HG03354 (cell line): ENCODE results near the gene SAE1.

Experiments used
- ATAC-seq: cut with Tn5 transposase; IDR thresholded peaks from one replicate; pipeline ENCODE4 v1.9.1; 2021; ENCODE audit warnings: mild to moderate bottlenecking; ENCODE audit not compliant: unreplicated experiment, poor library complexity, severe bottlenecking

SAE1 gene

DNA sequence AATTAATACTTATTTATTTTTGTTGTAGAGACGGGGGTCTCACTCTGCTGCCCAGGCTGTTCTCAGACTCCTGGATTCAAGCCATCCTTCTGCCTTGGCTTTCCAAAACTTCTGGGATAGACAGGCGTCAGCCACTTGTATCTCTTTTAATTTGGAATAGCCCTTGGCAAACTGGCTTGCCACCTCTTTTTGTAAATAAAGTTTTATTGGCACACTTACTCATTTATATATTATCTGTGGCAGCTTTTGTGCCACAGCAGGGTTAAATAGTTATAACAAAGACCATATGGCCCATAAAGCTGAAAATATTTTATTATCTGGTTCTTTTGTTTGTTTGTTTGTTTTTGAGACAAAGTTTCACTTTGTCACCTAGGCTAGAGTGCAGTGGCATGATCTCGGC, 69.9 kb downstream of the SAE1 start:
- no peak for ATAC-seq

DNA sequence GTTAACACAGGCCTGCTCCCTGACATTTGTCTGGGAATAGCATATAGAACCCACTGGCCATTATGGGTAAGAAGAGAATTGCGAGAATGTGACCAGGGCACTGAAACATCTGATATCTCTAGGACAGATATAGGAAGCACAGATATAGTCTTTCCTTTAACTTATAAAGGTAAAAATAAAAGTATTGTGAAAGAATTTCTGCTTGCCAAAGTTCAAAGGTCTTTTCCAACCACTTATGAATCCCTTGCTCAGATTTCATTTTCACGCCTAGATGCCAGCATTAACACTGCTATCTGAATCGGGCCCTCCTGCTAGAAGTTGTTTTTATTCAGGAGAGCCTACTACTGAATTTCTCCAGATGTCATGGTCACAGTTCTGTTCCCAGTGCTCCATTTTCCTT, 72.6 kb downstream of the SAE1 start:
- no peak for ATAC-seq

DNA sequence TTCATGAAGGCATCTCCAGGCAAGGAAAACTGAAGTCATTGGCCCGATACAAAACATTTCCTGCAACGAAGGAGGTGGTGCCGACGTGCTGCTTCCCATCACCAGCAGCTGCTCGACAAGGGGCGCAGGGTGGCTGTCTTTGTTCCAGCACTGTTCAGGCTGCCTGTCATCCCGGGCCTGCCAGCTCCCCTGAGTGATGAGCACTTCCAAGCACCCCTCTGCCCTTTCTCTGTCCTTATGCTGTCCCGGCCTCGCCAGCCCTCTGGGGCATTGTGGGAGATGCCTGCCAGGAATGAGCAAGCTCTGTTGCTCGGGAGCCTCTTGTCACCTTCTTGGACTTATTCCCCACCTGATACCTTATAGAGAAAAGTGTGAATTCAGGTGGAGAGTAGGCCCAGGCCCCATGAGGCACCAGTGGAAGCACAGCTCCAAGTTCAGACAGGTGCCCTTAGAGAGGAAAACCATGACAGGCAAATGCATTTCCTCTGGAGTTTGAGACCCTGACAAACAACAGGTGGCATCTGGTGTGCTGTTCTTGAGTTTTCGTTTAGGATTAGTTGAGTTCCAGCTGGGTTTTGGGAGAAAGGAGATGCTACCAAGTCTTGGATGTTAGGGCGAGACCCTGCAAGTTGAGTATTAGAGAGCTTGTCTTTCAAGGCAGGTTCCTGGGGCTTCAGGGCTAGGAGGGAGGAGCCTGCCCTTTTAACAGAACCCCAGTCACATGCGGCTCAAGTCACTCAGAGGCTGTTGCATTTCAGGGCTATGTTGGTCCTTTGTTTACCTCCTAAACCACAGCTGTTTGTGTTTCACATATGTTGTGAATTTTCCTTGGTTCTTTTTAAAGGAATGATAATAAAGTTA, 78.9 kb downstream of the SAE1 start:
- ATAC-seq = no peak

DNA sequence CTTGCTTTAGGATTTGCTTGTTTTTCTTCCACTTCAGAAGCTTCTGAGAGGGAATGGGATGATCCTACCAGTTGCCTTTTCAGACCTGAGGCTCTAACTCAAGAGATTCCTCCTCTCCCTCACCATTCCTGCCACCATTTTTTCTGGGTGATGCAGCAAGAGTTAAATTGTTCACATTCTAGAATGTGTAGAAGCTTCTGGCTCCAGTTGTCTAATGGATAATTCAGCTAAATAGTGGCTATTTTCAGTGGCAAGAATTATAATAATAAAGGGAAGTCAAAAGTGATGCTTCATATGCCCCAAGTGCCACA, 79.5 kb downstream of the SAE1 start:
- ATAC-seq = no peak

DNA sequence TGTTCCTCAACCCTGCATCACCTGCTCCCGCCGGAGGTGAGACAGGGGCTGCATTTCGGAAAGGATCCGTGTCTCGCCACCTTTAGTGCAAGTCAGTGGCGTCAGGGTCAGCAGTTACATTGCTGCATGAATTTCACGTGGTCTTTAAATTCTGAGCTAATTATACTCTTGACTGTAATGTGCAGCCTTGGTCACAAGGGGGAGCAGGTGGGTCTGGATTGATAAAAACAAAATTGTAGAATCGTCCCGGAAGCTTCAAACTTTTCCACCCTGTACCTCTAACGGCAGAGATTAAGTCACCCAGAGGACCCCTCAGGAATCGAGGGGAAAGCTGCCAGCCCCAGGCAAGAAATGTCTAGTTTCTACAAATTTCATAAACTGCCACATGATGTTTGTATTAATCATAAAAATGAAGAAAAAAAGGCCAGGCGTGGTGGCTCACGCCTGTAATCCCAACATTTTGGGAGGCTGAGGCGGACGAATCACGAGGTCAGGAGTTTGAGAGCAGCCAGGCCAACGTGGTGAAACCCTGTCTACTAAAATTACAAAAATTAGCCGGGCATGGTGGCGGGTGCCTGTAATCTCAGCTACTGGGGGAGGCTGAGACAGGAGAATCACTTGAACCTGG, 80.2 kb downstream of the SAE1 start:
- ATAC-seq = no peak

DNA sequence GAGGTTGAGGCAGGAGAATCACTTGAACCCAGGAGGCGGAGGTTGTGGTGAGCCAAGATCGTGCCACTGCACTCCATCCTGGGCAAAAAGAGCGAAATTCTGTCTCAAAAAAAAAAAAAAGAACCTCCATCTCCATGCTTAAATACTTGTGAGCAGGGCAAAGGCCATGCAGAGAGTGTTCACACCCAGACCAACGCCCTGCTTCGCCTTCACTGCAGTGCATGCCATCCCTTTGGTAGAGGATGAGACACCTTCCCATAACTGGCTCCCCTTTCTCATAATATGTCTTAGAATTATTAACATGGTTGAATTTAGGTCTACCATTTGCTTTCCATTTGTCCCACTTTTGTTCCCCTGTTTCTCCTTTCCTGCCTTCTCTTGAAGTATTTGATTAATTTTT, 84.9 kb downstream of the SAE1 start:
- no peak for ATAC-seq

DNA sequence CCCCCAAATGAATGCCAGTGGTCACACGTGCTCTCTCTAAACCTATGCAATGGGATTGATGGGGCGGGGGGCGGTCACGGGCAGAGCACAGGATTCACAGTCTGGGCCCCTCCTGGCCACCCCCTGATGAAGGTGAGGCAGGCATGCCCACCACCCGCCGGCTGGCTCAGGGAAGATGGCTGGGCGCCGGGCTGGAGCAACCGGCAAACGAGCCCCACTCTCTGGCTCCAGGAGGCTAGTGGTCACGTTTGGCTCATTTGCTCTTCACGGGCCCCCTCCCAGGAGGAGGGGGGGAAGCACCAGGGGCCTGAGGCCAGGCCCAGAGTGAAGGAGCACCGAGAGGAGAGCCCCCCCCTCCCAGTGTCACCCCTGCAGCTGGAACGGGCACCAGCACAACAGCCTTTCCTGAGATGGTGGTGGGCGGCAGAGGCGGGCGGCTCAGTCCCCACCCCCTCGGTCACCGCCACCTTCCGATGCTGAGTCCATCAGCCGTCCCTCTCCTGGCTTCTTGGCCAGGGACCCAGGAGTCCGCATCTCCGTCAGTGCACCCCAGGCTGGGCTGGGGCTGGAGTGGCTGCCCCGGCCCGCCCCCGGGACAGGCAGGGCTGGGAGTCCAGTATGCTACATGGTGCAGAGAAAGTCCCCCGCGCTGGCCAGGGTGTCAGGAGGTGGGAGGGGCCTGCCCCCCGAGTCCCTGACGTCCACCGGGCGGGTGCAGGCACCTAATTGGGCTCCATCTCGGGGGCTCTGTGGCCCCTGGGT, 90.6 kb downstream of the SAE1 start:
- ATAC-seq = no peak

DNA sequence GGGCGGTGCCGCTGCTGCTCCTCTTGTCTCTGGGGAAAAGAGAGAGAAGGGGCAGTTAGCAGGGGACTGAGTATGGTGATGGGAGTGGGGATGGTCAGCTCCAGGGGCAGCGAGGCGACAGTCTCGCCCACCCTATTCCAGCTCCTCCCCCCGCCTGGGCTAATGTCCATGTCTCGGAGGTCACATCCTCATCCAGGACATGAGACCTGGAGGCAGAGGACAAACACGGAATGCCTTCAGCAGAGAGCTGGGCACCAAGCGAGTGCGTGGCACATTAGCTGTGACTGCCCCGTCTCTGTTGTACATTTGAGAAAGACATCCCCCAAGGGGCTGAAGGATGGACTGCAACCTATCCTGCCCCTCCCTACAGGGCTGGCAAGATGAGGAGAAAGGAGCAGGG, 91.3 kb downstream of the SAE1 start:
- ATAC-seq = no peak

DNA sequence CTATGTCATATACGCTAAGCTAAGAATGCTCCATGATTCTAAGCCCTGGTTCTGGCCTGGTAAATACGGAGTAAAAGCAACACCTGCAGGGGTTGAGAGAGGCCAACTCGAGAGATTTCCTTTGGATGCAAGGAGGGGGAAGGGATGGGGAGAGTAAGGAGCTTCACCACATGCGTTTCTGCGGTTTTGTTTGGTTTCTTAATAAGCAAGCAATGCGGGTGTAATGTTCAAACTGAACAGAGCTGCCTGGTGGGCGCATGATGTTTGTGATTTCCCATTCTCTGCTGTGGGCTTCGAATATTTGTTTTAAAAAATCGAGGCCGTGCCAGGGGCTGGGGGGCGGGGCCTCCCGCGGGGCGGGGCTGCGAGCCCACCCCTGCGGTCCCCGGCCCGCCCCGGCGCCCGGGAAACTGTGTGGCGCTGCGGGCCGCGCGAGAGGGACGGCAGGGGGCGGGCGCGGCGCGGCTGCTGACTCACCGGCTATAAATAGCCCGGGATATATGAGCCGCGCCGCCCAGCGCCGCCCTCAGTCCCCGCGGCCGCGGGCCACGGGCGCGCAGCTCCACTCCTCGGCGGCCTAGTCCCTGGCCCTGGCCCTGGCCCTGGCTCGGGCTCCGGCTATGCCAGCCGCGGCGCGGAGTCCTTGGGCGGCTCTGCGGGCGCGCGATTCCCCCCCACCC, 95.3 kb downstream of the SAE1 start:
- ATAC-seq = peak; percentile 48

DNA sequence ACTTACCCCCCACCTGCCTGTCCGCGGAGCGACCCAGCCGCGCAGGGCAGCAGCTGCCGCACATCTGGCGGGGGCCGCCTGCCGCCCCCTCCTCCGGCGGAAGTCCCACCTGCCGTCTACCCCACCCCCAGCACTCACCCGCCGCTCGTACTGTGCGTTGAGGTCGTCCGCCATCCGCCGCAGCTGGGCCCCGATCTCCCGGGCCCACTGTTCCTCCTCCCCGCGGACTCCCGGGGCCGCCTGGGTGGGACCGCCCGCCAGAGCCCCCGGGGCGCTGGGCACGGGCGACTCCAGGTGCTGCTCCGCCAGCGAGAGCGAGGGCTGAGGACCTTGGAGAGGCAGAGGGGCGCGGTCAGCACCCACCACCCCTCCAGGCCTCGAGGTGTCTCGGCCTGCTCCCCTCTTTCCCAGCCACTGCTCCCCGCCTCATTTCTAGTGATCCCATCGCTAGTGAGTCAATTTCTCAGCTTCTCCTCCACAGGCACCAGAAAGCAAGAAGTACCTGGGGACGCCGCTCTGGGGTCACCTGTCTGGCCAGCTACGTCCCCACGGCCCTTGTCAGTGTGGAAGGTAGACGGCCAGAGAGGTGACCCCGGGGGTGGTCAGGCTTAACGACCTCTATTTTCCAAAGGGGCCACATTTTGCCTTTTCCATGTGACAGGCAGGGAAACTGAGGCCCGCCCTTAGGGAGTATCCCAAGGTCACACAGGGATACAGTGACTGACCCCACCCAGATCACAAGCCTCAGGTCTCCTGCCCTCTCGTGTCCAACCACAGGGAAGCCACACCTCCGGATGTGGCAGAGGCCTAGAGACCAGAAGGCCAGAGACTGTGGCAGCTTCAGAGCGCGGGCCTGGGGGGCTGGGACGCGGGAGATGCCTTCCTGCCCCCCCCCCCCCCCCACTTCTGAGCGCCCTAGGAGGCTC, 96.1 kb downstream of the SAE1 start:
- ATAC-seq = peak; percentile 29

DNA sequence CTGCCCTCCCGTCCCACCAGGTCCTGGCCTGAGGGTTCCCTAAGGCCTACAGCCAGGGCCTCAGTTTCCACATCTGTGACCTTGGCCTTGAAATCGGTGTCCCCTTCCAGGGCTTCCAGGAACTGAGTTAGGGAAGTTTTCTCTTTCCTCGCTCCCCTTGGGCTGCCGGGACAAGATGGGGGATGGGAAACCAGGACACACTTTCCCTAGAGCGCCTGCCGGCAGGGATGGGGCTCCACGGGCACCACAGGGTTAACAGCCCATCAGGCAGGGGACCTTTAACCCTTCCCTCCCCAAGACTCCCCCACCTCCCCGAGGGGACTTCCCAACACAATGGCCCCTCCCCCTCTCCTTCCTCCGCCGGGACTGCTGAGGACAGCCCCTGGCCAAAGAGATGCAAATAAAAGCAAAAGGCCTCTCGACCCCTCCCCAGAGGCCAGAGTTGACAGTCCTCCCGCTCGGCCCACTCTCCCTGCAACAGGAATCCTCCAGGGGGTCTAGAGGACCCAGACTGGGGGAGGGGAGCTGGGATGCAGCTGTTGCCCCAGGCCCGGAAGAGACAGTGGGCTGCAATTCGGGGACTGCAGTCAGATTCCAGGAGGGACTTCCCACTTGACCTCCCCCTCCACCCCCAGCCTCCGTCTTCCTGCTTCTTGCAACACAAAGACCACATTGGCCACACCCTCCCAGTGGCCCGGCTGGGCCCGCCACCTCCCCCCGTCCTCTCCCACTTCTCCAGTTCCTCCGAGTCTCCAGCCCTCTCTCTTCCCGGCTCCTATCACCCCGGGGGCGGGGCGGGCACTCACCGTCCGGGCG, 96.9 kb downstream of the SAE1 start:
- ATAC-seq = no peak

DNA sequence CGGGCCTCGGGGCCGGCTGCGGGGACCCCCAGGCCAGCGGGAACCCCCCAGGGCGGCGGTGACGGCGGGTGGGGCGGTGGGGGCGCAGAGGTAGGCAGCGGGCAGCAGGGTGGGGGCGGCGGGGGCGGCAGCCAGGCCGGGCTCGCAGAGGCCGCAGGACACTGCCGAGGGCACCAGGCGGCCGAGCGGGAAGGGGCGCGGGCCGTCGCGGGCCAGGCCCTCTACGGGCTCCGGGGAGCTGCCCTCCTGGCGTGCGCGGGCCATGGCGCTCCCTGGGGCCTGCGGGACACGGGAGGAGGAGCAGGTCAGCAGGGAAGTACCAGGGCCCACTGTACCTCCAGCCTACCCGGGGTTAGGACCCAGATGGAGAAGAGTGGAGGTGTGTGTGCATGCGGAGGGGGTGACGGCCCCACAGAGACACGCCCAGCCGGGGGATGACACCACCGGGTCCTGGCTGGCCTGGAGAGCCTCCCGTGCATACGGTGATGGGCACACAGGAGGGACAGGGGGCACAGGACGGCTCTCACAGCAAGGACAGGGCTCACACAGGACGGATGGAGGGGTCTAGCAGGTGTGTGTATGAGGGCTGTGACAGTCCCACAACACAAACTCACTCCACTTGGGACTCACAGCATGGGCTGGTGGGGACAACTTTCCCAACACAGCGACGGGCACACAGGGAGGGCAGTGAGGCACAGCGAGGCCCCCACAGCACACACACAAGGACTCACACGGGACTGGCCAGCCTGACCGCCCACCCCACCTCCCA, 97.7 kb downstream of the SAE1 start:
- no peak for ATAC-seq

DNA sequence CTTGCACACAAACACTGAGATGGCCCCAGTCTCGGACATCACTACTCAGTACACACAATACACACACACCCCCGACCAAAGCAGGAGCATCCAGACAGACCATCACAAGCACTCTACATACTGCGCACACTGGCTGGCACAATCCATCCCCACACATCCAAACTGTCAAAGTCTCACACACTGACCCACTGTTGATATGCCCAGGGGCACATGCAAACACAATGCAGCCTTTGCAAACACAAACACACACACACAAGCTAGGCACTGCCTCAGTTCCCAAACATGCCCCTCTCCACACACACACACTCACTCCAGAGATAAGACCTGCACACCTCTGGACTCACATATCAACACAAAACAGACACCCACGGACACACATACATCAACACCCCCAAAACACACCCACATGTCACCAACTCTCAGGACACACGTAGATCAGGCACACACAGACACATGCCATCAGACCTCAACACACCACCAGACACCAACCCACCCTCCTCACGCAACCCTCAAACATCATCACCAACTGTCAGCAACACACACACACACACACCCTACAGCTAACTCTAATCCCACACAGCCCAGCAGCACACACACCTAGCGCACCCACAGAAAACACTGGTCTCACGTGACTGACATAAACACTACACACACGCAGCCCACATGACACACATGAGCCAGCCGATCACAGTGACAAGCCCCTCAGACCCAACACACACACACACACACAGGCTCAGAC, 98.5 kb downstream of the SAE1 start:
- no peak for ATAC-seq

DNA sequence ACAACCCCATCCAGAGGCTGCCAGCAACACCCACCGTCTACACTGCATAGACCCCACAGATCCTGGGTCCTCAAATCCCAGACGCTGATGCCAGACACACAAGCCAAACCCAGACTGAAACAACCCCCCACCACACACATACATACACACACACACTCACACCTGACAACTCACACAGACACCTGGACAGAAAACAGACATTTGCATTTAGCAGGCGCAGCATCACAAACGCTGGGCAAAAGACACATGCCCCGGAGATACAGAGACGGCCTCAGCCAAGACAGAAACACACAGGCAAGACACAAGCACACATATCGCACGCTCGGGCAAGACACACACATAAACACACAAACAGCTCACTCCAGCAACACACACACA, 99.0 kb downstream of the SAE1 start:
- ATAC-seq = no peak

DNA sequence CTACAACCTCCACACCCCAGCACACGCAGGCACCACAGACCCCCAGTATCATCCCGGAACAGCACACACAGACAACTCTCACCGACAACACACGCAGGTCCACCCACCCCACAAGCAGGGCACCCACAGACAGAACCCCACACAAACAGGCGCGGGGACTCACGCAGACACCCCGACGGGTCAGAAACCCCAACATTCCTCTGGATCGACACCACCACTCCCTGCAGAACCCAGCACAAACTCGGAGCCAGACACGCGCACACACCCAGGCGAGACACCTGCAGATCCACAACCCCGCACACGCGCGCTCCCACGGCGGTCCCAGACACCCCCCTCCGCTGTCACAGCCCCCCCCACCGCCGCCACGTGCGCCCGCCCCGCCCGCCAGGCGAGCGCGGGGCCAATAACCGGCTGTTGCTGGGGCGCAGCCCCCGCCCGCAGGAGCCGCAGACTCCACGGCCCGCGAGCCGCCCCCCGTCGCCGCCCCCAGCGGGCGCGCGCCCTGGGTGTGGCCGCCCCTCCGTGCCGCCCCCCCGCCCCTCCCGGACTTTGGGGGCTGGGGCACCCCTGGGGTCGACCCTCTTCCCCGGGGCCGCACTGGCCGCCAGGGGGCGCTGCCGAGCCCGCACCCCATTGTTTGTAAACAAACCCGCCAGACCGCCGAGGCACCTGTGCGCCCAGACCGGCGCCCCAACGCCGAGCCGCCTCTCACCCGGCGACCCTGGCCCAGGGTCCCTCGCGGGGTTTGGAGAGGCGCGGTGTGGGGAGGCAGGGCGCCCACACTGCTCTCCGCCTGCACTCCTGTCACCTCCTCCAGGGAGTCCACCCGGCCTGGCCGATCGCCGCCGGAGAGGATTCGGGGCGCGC, 99.7 kb downstream of the SAE1 start:
- no peak for ATAC-seq

DNA sequence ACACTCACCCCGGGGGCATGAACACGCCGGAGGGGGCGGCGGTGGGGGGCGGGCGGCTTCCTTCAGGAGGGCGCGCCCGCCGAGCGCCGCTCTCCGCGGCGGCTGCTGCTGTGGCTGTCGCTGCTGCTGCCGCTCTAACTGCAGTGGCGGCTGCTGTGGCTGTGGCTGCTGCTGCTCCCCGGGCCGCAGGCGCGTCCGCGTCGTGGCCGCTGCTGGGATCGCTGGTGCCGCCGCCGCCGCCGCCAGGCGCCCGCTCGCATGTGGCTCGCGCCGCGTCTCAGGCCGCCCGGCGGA, 100.2 kb downstream of the SAE1 start, which contains the start of gene BBC3:
BBC3 (minus strand) TSS at position 279 of the 294 bp plus-strand sequence. CDS start 2,768 bp downstream, outside the sequence.
- ATAC-seq = no peak
